ENCODE data around the gene GCH1.

GCH1 gene

GRCh38 chr14:54808326-54809161, 94.1 kb downstream of the GCH1 start:
- H3K4me3 ChIP-seq (ENCODE audit: low read depth, low read length), result no peak overlapping the region
- no peak for DNase-seq (ENCODE audit: low read depth, low spot score)
- in situ Hi-C loops (cut with HindIII; ENCODE audit: low sequenced_read_pairs), result no loop called here
- TF ChIP-seq CTCF (IDR thresholded peaks at IDR 0.05; ENCODE audit: low read depth, low read length), result no peak

GRCh38 chr14:54807881-54808280, 94.7 kb downstream of the GCH1 start:
- DNase-seq (ENCODE audit: low read depth, low spot score), result no peak
- TF ChIP-seq CTCF (IDR thresholded peaks at IDR 0.05; ENCODE audit: low read depth, low read length), result no peak
- in situ Hi-C loops (cut with HindIII; ENCODE audit: low sequenced_read_pairs), result no loop called here
- H3K4me3 ChIP-seq (ENCODE audit: low read depth, low read length), result no peak overlapping the region

- TF ChIP-seq CTCF (IDR thresholded peaks at IDR 0.05; ENCODE audit: low read depth, low read length), result no peak
- no peak for DNase-seq (ENCODE audit: low read depth, low spot score)
- no peak overlapping the region for H3K4me3 ChIP-seq (ENCODE audit: low read depth, low read length)
- in situ Hi-C loops (cut with HindIII; ENCODE audit: low sequenced_read_pairs), result no loop called here
Observed at GRCh38 chr14:54807428-54807827, 95.2 kb downstream of the GCH1 start.

GRCh38 chr14:54806616-54807015, 96.0 kb downstream of the GCH1 start:
- no peak for TF ChIP-seq CTCF (IDR thresholded peaks at IDR 0.05; ENCODE audit: low read depth, low read length)
- H3K4me3 ChIP-seq (ENCODE audit: low read depth, low read length), result no peak overlapping the region
- in situ Hi-C loops (cut with HindIII; ENCODE audit: low sequenced_read_pairs), result no loop called here
- DNase-seq (ENCODE audit: low read depth, low spot score), result no peak

- peak; percentile 78 for DNase-seq (ENCODE audit: low read depth, low spot score)
- H3K4me3 ChIP-seq (ENCODE audit: low read depth, low read length), result no peak overlapping the region
- in situ Hi-C loops (cut with HindIII; ENCODE audit: low sequenced_read_pairs), result no loop called here
- TF ChIP-seq CTCF (IDR thresholded peaks at IDR 0.05; ENCODE audit: low read depth, low read length), result peak; percentile 96
Observed at GRCh38 chr14:54805445-54806322, 96.9 kb downstream of the GCH1 start.

- DNase-seq (ENCODE audit: low read depth, low spot score), result no peak
- H3K4me3 ChIP-seq (ENCODE audit: low read depth, low read length), result no peak overlapping the region
- in situ Hi-C loops (cut with HindIII; ENCODE audit: low sequenced_read_pairs), result no loop called here
- TF ChIP-seq CTCF (IDR thresholded peaks at IDR 0.05; ENCODE audit: low read depth, low read length), result no peak
Observed at GRCh38 chr14:54805070-54805444, 97.6 kb downstream of the GCH1 start.

Data from astrocyte of the spinal cord (primary cell).